Fibroblast of the aortic adventitia (primary cell): ENCODE results near the gene CNTN5. TPM values are rescaled to one million over a fixed set of nuclear protein-coding genes. Genes with fewer than 3 reads are reported as not detected.

Experiments used
- DNase-seq: peaks from one replicate; pipeline ENCODE4 v3.0.0-alpha.2; 2010; ENCODE audit warnings: low read depth
- H3K4me3 ChIP-seq: 2 replicates; pipeline ENCODE4 v1.5.1; 2011; ENCODE audit warnings: low read depth, mild to moderate bottlenecking, control low read depth, low read length, moderate library complexity
- CTCF ChIP-seq: IDR thresholded peaks from 2 replicates; pipeline ENCODE4 v1.5.1; 2011; ENCODE audit warnings: mild to moderate bottlenecking, low read length, control low read depth, inconsistent platforms; ENCODE audit not compliant: insufficient read depth
- total RNA-seq: library from RNA; depleted of rRNA; stranded (reverse); fragments of >200 nt; gene quantifications from 2 replicates; pipeline ENCODE4 v1.2.3, GENCODE V29; 2012; ENCODE audit warnings: low replicate concordance

CNTN5 gene
- total RNA-seq, 1 donor: 0.90 TPM

- TF ChIP-seq CTCF: no peak
- no peak for DNase-seq
- no peak overlapping the region for H3K4me3 ChIP-seq
These were observed 1200.1 kb downstream of the CNTN5 start for GRCh38 chr11:100220801-100221200.

GRCh38 chr11:100221791-100222190 is 1201.0 kb downstream of the CNTN5 start:
- DNase-seq: no peak
- TF ChIP-seq CTCF: no peak
- no peak overlapping the region for H3K4me3 ChIP-seq

- no peak for TF ChIP-seq CTCF
- DNase-seq: no peak
- no peak overlapping the region for H3K4me3 ChIP-seq
These were observed 1203.8 kb downstream of the CNTN5 start for GRCh38 chr11:100224541-100225034.

- no peak for TF ChIP-seq CTCF
- no peak overlapping the region for H3K4me3 ChIP-seq
- no peak for DNase-seq
These were observed 1208.3 kb downstream of the CNTN5 start for GRCh38 chr11:100229086-100229485.

GRCh38 chr11:100232006-100232405 is 1211.3 kb downstream of the CNTN5 start:
- TF ChIP-seq CTCF: no peak
- no peak for DNase-seq
- no peak overlapping the region for H3K4me3 ChIP-seq

- no peak overlapping the region for H3K4me3 ChIP-seq
- DNase-seq: no peak
- no peak for TF ChIP-seq CTCF
These were observed 1214.3 kb downstream of the CNTN5 start for GRCh38 chr11:100235085-100235484.

GRCh38 chr11:100240025-100240539 is 1219.3 kb downstream of the CNTN5 start:
- no peak overlapping the region for H3K4me3 ChIP-seq
- DNase-seq: no peak
- no peak for TF ChIP-seq CTCF
